Liver (tissue), 3 donors: ENCODE measurements around the gene LRPAP1.

Experiments used
- CTCF ChIP-seq: fragments of 150-350 bp; IDR thresholded peaks from 2 replicates; pipeline ENCODE4 v1.5.1; 2017; ENCODE audit warnings: improper control_type of control experiment, low read depth, low read length; ENCODE audit not compliant: missing input control
- EGR1 ChIP-seq, 2 donors: IDR thresholded peaks; 2 replicates each; pipeline ENCODE4 v1.6.1; 2016 to 2018; ENCODE audit warnings: antibody characterized with exemption in 2 of 2, low read depth in 2 of 2
- FOXA1 ChIP-seq: IDR thresholded peaks from 2 replicates; pipeline ENCODE4 v1.6.1; 2016; ENCODE audit warnings: antibody characterized with exemption
- GABPA ChIP-seq, 2 donors: IDR thresholded peaks in 1 of 2; conservative IDR thresholded peaks in 1 of 2; 2 replicates each; pipeline ENCODE4 v1.6.1; 2016; ENCODE audit warnings: antibody characterized with exemption in 2 of 2, mild to moderate bottlenecking in 1 of 2, moderate library complexity in 1 of 2
- NR2F2 ChIP-seq: IDR thresholded peaks from 2 replicates; pipeline ENCODE4 v1.6.1; 2016; ENCODE audit warnings: antibody characterized with exemption
- RAD21 ChIP-seq, 2 donors: IDR thresholded peaks; 2 replicates each; pipeline ENCODE4 v1.6.1; 2016; ENCODE audit warnings: antibody characterized with exemption in 2 of 2, mild to moderate bottlenecking in 2 of 2
- SP1 ChIP-seq: IDR thresholded peaks from 2 replicates; pipeline ENCODE4 v1.6.1; 2018; ENCODE audit warnings: antibody characterized with exemption, mild to moderate bottlenecking
- TAF1 ChIP-seq: conservative IDR thresholded peaks from 2 replicates; pipeline ENCODE4 v1.6.1; 2016; ENCODE audit warnings: antibody characterized with exemption, mild to moderate bottlenecking
- YY1 ChIP-seq: IDR thresholded peaks from 2 replicates; pipeline ENCODE4 v1.6.1; 2016; ENCODE audit warnings: antibody characterized with exemption, mild to moderate bottlenecking
- TF ChIP-seq, protein P1 (sequence below): IDR thresholded peaks from 2 replicates; pipeline ENCODE4 v1.6.1; 2016; ENCODE audit warnings: antibody characterized with exemption
- TF ChIP-seq, protein P2 (sequence below): IDR thresholded peaks from 2 replicates; pipeline ENCODE4 v1.6.1; 2016; ENCODE audit warnings: antibody characterized with exemption
- TF ChIP-seq, protein P3 (sequence below): IDR thresholded peaks from 2 replicates; pipeline ENCODE4 v1.6.1; 2016; ENCODE audit warnings: antibody characterized with exemption, mild to moderate bottlenecking
- donor health status: healthy.
- donor health status: healthy.

DNA sequence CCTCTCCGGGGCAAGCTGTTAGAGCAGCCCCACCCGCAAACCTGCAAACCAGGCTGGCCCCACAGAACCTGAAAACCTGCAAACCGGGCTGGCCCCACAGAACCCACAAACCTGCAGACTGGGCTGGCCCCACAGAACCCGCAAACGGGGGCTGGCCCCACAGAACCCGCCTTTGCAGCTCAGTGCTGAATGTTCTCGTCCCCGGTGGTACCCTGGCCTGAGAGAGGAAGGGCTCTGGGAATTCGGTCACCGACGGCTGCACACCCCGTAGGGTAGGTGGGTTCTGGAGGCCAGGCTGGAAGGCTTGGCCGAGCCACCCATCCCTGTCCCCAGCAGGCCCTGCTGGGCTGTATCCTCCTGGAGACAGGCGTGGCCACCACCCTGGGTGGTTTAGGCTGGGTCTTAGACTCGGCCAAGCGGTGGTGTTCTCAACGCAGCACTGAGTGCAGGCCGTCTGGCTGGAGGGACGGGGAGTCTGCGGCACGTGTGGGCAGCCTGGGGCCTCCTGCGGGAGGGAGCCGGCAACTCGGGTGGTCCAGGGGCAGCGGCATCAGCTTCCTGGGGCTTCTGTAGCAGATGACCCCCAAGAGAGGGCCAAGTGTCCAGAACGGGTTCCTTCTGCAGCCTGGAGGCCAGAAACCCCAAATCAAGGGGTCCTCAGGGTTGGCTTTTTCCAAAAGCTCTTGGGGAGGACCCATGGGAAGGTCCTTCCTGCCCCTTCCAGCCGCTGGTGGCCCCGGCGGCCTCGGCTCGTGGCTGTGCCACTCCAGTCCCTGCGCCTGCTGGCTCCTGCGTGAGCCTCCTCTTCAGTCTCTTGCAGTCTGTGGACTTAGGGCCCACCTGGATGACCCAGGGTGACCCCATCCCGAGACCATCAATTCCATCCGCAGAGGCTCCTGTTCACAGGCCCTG is 53.5 kb downstream of the LRPAP1 start:
- TF ChIP-seq CTCF: no peak
- TF ChIP-seq GABPA (IDR thresholded peaks at IDR 0.05 in 1 of 2, conservative IDR thresholded peaks at IDR 0.05 in 1 of 2): no peak
- TF ChIP-seq, protein P1, sequence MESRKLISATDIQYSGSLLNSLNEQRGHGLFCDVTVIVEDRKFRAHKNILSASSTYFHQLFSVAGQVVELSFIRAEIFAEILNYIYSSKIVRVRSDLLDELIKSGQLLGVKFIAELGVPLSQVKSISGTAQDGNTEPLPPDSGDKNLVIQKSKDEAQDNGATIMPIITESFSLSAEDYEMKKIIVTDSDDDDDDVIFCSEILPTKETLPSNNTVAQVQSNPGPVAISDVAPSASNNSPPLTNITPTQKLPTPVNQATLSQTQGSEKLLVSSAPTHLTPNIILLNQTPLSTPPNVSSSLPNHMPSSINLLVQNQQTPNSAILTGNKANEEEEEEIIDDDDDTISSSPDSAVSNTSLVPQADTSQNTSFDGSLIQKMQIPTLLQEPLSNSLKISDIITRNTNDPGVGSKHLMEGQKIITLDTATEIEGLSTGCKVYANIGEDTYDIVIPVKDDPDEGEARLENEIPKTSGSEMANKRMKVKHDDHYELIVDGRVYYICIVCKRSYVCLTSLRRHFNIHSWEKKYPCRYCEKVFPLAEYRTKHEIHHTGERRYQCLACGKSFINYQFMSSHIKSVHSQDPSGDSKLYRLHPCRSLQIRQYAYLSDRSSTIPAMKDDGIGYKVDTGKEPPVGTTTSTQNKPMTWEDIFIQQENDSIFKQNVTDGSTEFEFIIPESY: no peak
- TF ChIP-seq RAD21 (IDR thresholded peaks at IDR 0.05): no peak
- no peak for TF ChIP-seq EGR1 (IDR thresholded peaks at IDR 0.05; ENCODE audit: low read depth in 2 of 2)
- TF ChIP-seq FOXA1: no peak
- TF ChIP-seq YY1: no peak
- TF ChIP-seq, protein P2, sequence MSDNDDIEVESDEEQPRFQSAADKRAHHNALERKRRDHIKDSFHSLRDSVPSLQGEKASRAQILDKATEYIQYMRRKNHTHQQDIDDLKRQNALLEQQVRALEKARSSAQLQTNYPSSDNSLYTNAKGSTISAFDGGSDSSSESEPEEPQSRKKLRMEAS: no peak
- TF ChIP-seq SP1: no peak
- no peak for TF ChIP-seq TAF1
- TF ChIP-seq, protein P3, sequence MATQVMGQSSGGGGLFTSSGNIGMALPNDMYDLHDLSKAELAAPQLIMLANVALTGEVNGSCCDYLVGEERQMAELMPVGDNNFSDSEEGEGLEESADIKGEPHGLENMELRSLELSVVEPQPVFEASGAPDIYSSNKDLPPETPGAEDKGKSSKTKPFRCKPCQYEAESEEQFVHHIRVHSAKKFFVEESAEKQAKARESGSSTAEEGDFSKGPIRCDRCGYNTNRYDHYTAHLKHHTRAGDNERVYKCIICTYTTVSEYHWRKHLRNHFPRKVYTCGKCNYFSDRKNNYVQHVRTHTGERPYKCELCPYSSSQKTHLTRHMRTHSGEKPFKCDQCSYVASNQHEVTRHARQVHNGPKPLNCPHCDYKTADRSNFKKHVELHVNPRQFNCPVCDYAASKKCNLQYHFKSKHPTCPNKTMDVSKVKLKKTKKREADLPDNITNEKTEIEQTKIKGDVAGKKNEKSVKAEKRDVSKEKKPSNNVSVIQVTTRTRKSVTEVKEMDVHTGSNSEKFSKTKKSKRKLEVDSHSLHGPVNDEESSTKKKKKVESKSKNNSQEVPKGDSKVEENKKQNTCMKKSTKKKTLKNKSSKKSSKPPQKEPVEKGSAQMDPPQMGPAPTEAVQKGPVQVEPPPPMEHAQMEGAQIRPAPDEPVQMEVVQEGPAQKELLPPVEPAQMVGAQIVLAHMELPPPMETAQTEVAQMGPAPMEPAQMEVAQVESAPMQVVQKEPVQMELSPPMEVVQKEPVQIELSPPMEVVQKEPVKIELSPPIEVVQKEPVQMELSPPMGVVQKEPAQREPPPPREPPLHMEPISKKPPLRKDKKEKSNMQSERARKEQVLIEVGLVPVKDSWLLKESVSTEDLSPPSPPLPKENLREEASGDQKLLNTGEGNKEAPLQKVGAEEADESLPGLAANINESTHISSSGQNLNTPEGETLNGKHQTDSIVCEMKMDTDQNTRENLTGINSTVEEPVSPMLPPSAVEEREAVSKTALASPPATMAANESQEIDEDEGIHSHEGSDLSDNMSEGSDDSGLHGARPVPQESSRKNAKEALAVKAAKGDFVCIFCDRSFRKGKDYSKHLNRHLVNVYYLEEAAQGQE: no peak
- no peak for TF ChIP-seq NR2F2
